ENCODE results near the gene SETD7.

SETD7 gene

DNA sequence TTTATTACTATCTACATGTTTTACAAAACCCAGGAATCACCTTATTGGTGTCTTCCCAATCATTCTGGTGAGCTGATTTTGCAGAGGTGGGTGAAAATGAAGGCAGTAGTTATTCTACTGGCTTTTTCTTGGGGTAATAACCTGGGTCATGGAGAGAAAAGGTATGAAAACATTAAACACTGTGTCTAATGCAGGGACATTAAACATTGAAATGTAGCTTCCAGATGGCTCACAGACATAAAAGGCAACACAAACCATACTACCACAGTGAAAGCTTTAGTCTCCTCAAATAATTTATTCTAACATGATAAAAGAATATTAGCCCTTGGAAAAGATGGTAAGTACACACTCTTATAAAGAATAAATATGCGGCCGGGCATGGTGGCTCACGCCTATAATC, 8.0 kb downstream of the SETD7 start:
- DNase-seq, result no peak

DNA sequence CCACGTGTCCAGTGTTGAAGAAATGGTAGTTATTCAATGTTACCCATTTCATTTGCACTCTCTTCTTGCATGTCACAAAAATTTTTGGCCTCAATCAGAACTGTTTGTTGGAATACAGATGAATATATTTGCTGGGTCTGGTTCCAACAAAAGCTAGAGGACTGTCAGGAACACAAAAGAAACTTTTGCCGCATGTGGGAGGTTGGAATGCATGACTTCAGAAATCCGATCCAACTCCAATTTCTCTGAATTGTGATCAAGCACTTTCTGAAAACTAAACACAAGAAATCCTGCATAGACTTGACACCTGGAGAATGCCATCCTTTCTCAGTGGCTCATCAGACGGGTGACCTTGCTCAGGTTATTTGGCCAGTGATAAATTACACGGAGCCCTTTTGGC, 15.4 kb downstream of the SETD7 start:
- DNase-seq, result no peak

- no peak for DNase-seq
Measured at GRCh38 chr4:139540161-139540560, 15.9 kb downstream of the SETD7 start.

DNA sequence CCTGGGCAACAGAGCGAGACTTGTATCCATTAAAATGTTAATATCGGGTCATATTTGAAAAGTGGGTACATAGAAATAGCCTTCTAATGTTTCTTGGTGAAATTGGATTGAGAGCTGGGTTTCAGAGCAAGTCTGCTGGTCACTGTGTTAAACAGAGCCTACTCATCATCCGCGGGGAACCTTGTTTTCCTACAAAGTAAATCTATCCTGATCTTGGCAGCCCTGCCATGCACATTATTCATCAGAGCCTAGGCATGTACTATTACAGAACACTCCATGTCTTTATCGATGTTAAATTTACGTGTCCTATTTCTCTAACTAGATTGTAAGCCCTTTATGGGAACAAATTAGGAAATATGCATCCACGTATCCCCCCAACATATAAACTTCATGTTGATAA, 18.7 kb downstream of the SETD7 start:
- no peak for DNase-seq

DNA sequence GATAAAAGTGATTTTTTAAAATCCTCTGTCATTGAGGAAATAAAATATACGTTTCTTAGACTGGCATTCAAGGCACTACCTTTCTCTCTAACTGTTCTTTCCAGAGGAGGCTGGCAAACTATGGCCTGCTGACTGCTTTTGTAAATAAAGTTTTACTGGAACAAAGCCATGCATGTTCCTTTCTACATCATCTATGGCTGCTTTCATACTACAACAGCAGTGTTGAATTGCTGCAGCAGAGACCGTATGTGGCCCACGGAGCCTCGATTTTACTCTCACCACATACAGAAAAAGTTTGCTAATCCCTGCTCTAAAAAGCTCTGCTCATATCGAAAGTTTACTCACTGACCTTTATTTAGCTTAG, 20.2 kb downstream of the SETD7 start:
- DNase-seq, result no peak

GRCh38 chr4:139535228-139535870, 20.7 kb downstream of the SETD7 start:
- no peak for DNase-seq

DNA sequence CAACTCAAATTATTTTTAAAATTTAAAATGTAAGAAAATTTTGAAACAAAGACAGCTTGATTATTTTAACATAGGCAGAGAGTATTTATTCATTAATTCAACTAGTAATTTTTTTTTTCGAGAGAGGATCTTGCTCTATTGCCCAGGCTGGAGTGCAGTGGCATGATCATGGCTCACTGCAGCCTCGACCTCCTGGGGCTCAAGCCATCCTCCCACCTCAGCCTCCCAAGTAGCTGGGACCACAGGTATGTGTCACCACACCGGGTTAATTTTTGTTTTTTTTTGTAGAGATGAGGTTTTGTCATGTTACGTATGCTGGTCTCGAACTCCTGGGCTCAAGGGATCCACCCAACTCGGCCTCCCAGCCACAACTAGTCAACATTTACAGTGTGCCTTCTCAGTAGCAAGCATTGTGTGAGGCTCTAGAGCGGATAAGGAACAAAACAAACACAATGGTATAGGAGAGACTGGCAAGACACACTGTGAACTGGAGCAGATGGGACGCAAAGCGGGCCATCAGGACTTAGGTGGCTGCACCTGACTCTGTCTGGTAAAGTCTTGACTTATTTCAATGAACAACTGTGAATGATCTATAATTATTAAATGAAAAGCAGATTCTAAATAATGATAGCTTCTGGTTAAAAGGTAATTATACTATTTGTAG, 21.6 kb downstream of the SETD7 start:
- DNase-seq, result no peak

GRCh38 chr4:139533511-139533910, 22.5 kb downstream of the SETD7 start:
- DNase-seq, result no peak

DNA sequence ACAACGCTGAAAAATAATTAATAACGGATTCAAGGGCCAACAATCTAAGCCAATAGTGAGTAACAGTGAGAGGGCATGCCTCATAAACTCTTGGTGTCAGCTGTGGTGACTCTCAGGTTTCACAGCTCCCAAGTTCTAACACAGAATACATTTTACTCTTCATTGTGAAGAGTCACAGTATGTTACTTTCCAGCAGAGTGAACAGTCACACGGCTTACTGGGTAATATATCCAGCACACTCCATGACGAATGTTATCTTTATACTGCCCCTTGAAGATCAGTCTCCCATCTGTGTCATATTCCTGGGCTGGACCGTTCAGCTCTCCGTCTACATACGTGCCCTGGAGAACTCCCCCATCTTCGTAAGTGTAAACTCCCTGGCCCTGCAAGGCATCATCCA, 23.1 kb downstream of the SETD7 start:
- DNase-seq, result no peak

GRCh38 chr4:139530833-139531427, 25.1 kb downstream of the SETD7 start:
- no peak for DNase-seq

- no peak for DNase-seq
Measured at GRCh38 chr4:139528377-139529005, 27.5 kb downstream of the SETD7 start.

DNA sequence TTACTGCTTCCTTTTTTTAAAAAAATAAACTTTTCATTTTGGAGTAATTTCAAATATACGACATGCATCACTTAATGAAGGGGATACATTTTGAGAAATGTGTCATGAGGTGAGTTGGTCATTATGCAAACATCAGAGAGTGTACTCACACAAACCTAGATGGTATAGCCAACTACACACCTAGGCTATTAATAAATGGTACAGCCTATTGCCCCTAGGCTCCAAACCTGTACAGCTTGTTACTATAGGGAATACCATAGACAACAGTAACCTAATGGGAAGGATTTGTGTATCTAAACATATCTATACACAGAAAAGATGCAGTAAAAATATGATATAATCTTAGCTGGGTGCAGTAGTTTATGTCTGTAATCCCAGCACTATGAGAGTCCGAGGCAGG, 29.1 kb downstream of the SETD7 start:
- DNase-seq, result no peak

DNA sequence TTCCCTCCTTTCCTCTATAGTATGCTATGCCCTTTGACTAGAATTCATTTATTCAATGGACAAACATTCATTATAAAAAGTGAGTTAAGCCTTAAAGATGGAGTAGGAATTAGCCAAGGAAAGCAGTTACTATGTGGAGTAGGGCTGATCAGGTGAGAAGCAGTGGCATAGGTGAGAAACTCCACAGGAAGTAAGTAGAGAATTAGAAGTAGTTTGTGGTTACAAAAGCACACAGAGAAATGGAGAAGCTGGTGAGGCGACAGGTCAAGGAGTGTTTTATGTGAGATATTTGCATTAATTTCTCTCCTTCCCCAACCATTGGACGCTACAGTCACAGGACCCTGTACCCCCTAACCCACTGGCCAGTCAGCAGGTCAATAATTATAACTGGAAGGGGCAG, 30.6 kb downstream of the SETD7 start:
- DNase-seq, result no peak

DNA sequence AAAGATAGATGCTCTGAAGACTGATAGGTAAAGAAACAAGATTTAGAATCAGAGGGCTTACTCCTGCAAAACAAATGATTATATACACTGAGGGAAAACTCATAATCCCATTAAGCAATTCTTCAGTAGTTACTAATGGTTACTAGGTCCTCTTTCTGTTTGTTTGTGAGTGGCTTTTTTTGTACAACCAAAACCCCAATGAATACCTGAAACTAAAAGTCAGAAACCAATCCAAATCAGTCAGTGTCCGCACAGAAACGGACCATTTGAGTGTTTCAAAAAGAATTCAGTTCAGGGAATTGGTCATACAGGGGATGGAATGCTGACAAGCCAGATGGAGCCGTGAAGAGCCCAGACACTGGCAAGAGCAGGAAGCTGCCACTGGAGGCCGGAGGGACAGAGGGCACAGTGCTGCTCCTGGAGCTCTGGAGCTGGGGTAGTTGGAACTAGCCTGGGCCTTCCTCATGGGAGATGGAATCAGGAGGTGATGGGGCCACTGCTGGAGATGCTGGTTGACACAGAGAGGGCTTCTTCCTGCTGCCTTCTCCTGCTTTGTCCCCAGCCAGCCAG, 31.9 kb downstream of the SETD7 start:
- no peak for DNase-seq

- no peak for DNase-seq
Measured at GRCh38 chr4:139523076-139523475, 32.9 kb downstream of the SETD7 start.

GRCh38 chr4:139522457-139522856, 33.6 kb downstream of the SETD7 start:
- no peak for DNase-seq

GRCh38 chr4:139521754-139522401, 34.1 kb downstream of the SETD7 start:
- DNase-seq, result no peak

DNA sequence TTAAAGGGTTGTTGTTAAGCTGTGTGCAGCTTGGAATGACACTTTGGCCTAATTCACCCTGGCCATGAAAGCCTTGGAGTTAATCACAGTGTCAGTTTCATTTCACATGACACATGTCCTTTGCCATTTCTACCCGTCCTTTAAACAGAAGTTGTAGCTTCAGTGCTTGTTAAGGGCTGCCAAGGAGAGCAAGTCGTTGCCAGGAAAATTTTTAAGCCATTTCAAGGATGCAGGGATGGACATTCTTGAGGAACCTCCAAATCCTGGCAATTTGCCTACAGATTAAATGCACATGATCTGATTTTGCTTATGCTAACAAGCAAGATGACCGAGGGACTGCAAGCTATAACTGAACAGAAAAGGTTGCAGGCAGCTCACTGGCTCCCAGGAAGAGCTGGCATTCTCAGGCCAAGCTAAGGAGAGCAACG, 40.5 kb downstream of the SETD7 start:
- no peak for DNase-seq

DNA sequence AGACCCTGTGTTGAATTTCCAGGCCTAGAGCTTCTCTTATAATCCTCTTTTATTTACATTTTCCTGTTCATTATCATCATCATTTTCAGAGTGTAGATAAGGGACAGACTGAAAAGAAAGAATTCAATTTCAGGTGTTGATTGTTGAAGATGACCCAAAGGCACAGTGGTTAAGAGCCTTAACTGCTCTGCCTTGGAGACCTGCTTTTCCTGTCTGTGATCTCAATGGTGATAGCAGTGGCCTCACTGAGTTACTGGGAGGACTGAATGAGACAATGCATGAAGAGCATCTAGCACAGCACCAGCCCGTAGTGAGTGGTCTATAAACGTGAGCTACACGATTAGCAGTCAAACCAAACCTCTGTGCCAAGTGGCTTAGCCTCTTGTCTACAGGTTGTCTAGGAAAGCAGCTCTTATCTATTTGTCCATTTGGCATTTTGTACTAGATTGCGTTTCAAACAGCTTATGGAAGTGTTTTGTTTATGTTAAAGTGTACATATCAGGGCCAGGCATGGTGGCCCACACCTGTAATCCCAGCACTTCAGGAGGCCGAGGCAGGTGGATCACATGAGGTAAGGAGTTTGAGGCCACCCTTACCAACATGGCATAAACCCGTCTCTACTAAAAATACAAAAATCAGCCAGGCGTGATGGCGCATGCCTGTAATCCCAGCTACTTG, 41.5 kb downstream of the SETD7 start:
- DNase-seq, result no peak

GRCh38 chr4:139511320-139511719, 44.7 kb downstream of the SETD7 start:
- DNase-seq, result no peak

- DNase-seq, result no peak
Measured at GRCh38 chr4:139509727-139510410, 46.1 kb downstream of the SETD7 start.

All from NCI-H187 treated with DMSO at 0.1 percent for 48 hours (cell line).